DND-41 (cell line): ENCODE results near the gene SLC4A11.
"Not testable (repeated sequence)": the region's sequence is repeated elsewhere in the genome, so short reads cannot be mapped to it uniquely, and the experiment has no call there.

Experiments used
- ATAC-seq: fragments of 200-7000 bp; cut with Tn5 transposase; 3 replicates; pipeline ENCODE4 v1.9.1; 2021; ENCODE audit warnings: low read depth; ENCODE audit not compliant: insufficient read depth
- DNase-seq: peaks from one replicate; pipeline ENCODE4 v3.0.0-alpha.2; 2020
- H2AFZ ChIP-seq: 2 replicates; pipeline ENCODE4 v1.6.0; 2012; ENCODE audit warnings: low read depth, low read length
- H3K27ac ChIP-seq: 2 replicates; pipeline ENCODE4 v1.5.1; 2012; ENCODE audit warnings: low read length, inconsistent platforms
- H3K27me3 ChIP-seq: fragments of 200-600 bp; sonication (generic); 2 replicates; pipeline ENCODE4 v1.6.0; 2012; ENCODE audit warnings: low read length, mild to moderate bottlenecking, inconsistent platforms; ENCODE audit not compliant: insufficient read depth, poor library complexity
- H3K36me3 ChIP-seq: 2 replicates; pipeline ENCODE4 v1.5.1; 2012; ENCODE audit warnings: low read length, inconsistent platforms; ENCODE audit not compliant: insufficient read depth
- H3K4me1 ChIP-seq: 2 replicates; pipeline ENCODE4 v1.5.1; 2012; ENCODE audit warnings: mild to moderate bottlenecking, low read length; ENCODE audit not compliant: insufficient read depth
- H3K4me2 ChIP-seq: 2 replicates; pipeline ENCODE4 v1.6.0; 2012; ENCODE audit warnings: mild to moderate bottlenecking, moderate library complexity, low read length, inconsistent platforms; ENCODE audit not compliant: insufficient read depth
- H3K4me3 ChIP-seq, 2 experiments: fragments of 200-600 bp in 1 of 2; shearing (Covaris generic) in 1 of 2; 2 replicates each; pipeline ENCODE4 v1.5.1; 2012 to 2016; ENCODE audit warnings: inconsistent platforms in 2 of 2, low read length in 2 of 2, mild to moderate bottlenecking in 2 of 2, low read depth in 1 of 2, moderate library complexity in 1 of 2
- H3K79me2 ChIP-seq: 2 replicates; pipeline ENCODE4 v1.6.0; 2012; ENCODE audit warnings: low read length, inconsistent platforms; ENCODE audit not compliant: insufficient read depth
- H3K9ac ChIP-seq: 2 replicates; pipeline ENCODE4 v1.6.0; 2012; ENCODE audit warnings: low read depth, mild to moderate bottlenecking, inconsistent platforms, low read length, moderate library complexity
- H3K9me3 ChIP-seq: 2 replicates; pipeline ENCODE4 v1.5.1; 2012; ENCODE audit warnings: low read length, moderate library complexity, mild to moderate bottlenecking, inconsistent platforms; ENCODE audit not compliant: insufficient read depth, severe bottlenecking
- H4K20me1 ChIP-seq: 2 replicates; pipeline ENCODE4 v1.6.0; 2012; ENCODE audit warnings: low read length; ENCODE audit not compliant: insufficient read depth
- EZH2 ChIP-seq: IDR thresholded peaks from 3 replicates; pipeline ENCODE4 v1.6.1; 2012; ENCODE audit warnings: borderline replicate concordance, low read depth, mild to moderate bottlenecking, moderate library complexity, low read length, inconsistent platforms; ENCODE audit not compliant: severe bottlenecking
- TF ChIP-seq, protein P1 (sequence below): IDR thresholded peaks from 2 replicates; pipeline ENCODE4 v1.5.1; 2012; ENCODE audit warnings: borderline replicate concordance, low read length, moderate library complexity, mild to moderate bottlenecking; ENCODE audit not compliant: poor library complexity, severe bottlenecking; ENCODE audit errors: extremely low read depth

The SLC4A11 gene

DNA sequence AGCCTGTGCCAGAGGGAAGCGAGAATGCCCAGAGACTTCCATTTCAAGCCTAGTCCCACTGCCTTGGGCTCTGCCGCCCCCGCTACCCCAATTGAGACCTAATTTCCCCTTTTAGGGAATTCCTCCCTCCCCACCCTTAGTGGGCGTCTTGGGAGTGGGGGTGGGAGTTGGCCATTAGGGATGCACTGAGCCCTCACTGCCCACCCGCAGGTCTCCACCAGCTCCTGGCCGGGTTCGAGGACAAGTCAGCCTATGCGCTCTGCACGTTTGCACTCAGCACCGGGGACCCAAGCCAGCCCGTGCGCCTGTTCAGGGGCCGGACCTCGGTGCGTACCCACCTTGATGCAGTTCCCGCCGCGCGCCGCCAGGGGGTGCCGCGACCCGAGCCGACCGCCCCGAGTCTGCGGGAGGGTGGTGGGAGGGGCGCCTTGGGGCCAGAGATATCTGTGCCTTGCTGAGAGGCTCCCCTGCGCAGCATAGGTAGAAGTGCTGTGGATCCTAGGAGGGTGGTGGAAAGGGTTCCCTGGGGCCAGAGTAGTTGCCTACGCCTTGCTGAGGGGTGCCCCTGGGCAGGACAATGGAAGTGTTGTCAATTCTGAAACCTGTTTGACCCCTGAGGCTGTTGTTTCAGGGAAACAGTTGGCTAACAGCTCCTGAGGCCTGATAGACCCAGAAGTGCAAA, 20.5 kb downstream of the SLC4A11 start:
- H3K9ac ChIP-seq, result no peak overlapping the region
- DNase-seq, result peak; percentile 59
- TF ChIP-seq EZH2, result no peak
- TF ChIP-seq, protein P1, sequence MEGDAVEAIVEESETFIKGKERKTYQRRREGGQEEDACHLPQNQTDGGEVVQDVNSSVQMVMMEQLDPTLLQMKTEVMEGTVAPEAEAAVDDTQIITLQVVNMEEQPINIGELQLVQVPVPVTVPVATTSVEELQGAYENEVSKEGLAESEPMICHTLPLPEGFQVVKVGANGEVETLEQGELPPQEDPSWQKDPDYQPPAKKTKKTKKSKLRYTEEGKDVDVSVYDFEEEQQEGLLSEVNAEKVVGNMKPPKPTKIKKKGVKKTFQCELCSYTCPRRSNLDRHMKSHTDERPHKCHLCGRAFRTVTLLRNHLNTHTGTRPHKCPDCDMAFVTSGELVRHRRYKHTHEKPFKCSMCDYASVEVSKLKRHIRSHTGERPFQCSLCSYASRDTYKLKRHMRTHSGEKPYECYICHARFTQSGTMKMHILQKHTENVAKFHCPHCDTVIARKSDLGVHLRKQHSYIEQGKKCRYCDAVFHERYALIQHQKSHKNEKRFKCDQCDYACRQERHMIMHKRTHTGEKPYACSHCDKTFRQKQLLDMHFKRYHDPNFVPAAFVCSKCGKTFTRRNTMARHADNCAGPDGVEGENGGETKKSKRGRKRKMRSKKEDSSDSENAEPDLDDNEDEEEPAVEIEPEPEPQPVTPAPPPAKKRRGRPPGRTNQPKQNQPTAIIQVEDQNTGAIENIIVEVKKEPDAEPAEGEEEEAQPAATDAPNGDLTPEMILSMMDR, result peak; percentile 63
- no peak overlapping the region for H3K27ac ChIP-seq
- no peak overlapping the region for H3K4me3 ChIP-seq
- no peak overlapping the region for H2AFZ ChIP-seq
- H3K36me3 ChIP-seq, result peaks cover 86% of the 10 kb centered on the region
- H3K4me2 ChIP-seq, result no peak overlapping the region
- no peaks in the 10 kb centered on the region for H3K9me3 ChIP-seq
- no peaks in the 10 kb centered on the region for H3K4me1 ChIP-seq
- no peaks in the 10 kb centered on the region for H3K27me3 ChIP-seq
- peak; percentile 78 for ATAC-seq
- 0 out of 2 replicates have a peak, but pooled peaks cover 3% of the 10 kb centered on the region for H3K79me2 ChIP-seq
- H4K20me1 ChIP-seq, result peaks cover 3% of the 10 kb centered on the region; the same call in 1 of the 2 replicates

DNA sequence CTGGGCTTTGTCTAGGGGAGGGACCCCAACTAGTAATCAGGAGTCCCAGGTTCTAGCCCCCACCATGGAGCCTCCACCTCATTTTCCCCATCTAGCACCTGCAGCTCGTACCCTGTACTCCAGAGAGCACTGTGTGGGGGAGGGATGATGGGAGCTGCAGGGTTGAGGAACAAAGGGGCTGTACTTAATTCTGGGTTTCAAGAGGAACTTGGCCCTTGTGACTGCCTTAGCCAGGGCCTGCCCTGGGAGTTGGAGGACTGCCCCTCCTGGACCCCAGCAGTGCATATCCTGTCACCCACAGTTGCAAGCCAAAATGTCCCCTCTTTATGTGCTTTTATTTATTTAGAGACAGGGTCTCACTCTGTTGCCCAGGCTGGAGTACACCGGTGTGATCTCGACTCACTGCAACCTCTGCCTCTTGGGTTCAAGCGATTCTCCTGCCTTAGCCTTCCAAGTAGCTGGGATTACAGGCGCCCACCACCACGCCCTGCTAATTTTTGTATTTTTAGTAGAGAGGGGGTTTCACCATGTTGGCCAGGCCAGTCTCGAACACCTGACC, 23.6 kb downstream of the SLC4A11 start:
- H3K27ac ChIP-seq, ATAC-seq, H4K20me1 ChIP-seq, H2AFZ ChIP-seq, H3K4me3 ChIP-seq, DNase-seq, H3K4me2 ChIP-seq, H3K27me3 ChIP-seq, H3K9me3 ChIP-seq, H3K9ac ChIP-seq: not testable (repeated sequence)
- peaks cover 25% of the 10 kb centered on the region for H3K79me2 ChIP-seq
- H3K36me3 ChIP-seq, result peaks cover 63% of the 10 kb centered on the region
- H3K4me1 ChIP-seq, result peaks cover 14% of the 10 kb centered on the region

DNA sequence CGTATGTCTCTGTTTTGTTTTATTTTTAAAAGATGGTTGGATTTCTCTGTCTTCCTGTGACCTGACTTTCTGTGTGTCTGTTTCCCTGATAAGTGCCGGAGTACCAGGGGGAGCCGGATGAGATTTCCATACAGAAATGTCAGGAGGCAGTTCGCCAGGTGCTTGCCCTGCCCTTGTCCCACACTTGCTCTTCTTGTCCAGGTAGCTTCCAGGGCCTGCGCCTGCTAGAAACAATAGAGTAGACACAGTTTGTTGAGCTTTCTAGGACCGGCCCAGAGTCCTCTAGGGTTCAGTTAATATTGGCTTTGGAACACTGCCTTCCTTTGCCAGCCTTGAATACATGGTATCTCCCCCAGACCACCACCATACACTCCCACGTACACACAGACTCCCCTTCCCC, 25.8 kb downstream of the SLC4A11 start:
- Histone ChIP-seq H3K27me3 (no peaks in the 10 kb centered on the region), H3K9me3 (no peaks in the 10 kb centered on the region), H3K27ac (no peak overlapping the region), H3K79me2 (peaks cover 47% of the 10 kb centered on the region), H3K4me3 (no peak overlapping the region), H2AFZ (no peak overlapping the region), H3K4me1 (peaks cover 27% of the 10 kb centered on the region), H4K20me1 (peaks cover 5% of the 10 kb centered on the region; the same call in 1 of the 2 replicates), H3K36me3 (peaks cover 45% of the 10 kb centered on the region), H3K9ac (no peak overlapping the region), H3K4me2 (no peak overlapping the region)
- no peak for TF ChIP-seq EZH2
- TF ChIP-seq, protein P1, result no peak
- no peak for DNase-seq
- no peak for ATAC-seq

DNA sequence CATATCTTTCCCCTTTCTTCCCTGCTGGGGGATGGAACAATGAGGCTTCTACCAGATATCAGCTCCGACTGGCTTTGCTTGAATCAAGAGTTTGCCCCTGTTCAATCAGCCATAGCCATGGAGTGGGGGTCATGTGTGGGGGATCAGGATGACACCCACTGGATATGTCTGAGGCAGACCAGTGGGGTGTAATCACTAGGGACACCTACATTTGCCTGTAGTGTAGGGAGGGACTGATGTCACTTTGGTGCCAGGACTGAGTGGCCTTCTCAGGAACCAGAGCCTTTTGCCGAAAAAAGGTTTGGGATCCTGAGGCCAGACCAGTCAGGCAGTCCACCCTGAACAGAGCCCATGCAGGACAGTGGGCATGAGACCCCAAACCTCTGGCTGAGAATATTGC, 28.6 kb downstream of the SLC4A11 start:
- DNase-seq, result no peak
- no peaks in the 10 kb centered on the region for H3K9me3 ChIP-seq
- H2AFZ ChIP-seq, result peak overlapping the region; percentile 93
- H3K36me3 ChIP-seq, result peaks cover 22% of the 10 kb centered on the region
- no peak for ATAC-seq
- peak overlapping the region; percentile 85 for H3K4me2 ChIP-seq
- H3K79me2 ChIP-seq, result peaks cover 50% of the 10 kb centered on the region
- peak overlapping the region; percentile 82 for H3K9ac ChIP-seq
- peaks cover 32% of the 10 kb centered on the region for H3K4me1 ChIP-seq
- peak overlapping the region; percentile 75 to 77 for H3K4me3 ChIP-seq
- H3K27me3 ChIP-seq, result no peaks in the 10 kb centered on the region
- no peak for TF ChIP-seq EZH2
- TF ChIP-seq, protein P1, result no peak
- H3K27ac ChIP-seq, result peak overlapping the region; percentile 89
- H4K20me1 ChIP-seq, result peaks cover 5% of the 10 kb centered on the region; the same call in 1 of the 2 replicates
